ENCODE results near the gene MAB21L4. TPM values are rescaled to one million over a fixed set of nuclear protein-coding genes. Genes with fewer than 3 reads are reported as not detected.

MAB21L4 gene
- polyA plus RNA-seq, 4 donors = 3.8 to 29.3 (median 9.1) TPM

DNA sequence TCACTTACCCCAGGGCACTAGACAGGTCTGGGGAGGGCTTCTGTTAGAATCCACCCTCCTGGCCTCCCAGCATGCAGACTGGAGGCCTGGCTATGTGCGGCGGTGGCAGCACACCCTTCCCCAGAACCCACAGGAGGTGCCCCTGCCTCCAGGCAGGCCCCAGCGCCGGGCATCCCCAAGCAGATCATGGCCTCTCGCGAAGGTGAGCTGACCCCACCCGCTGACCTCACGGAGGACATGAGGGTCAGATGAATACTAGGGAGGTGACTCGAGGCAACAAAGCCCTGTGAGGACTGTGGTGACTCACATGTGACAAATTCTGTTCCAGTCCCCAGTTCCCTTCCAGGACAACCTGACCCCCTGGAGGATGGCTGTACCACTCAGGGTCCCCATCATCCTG, 1.9 kb downstream of the MAB21L4 start:
- H3K9me3 ChIP-seq (ENCODE audit: control insufficient read depth in 2 of 2, insufficient read depth in 1 of 2, low read depth in 1 of 2, low read length in 1 of 2) = no peaks in the 10 kb centered on the region
- peak overlapping the region in 1 of 3 donors; percentile 2 for H3K4me3 ChIP-seq (ENCODE audit: low read depth in 1 of 3, low read length in 3 of 3)
- no peak for DNase-seq
- 49 to 71% (median 67%) methylated on average over 9 of the region's 9 CpGs for WGBS, 3 donors
- no peak for FAIRE-seq
- no peaks in the 10 kb centered on the region for H3K27me3 ChIP-seq (ENCODE audit: control insufficient read depth in 3 of 3, insufficient read depth in 3 of 3, low read length in 3 of 3)
- H3K27ac ChIP-seq (ENCODE audit: low read depth in 1 of 3, low read length in 2 of 3) = no peak overlapping the region
- H3K36me3 ChIP-seq (ENCODE audit: control insufficient read depth in 3 of 3, insufficient read depth in 2 of 3, low read depth in 1 of 3, low read length in 3 of 3) = peaks cover 0 to 31% (median 0%) of the 10 kb centered on the region in 3 donors
- H3K4me1 ChIP-seq (ENCODE audit: control insufficient read depth in 3 of 3, insufficient read depth in 2 of 3, low read depth in 1 of 3, low read length in 2 of 3) = peaks cover 0 to 56% (median 4%) of the 10 kb centered on the region in 3 donors

- H3K36me3 ChIP-seq (ENCODE audit: control insufficient read depth in 3 of 3, insufficient read depth in 2 of 3, low read depth in 1 of 3, low read length in 3 of 3) = peaks cover 0 to 32% (median 0%) of the 10 kb centered on the region in 3 donors
- H3K4me1 ChIP-seq (ENCODE audit: control insufficient read depth in 3 of 3, insufficient read depth in 2 of 3, low read depth in 1 of 3, low read length in 2 of 3) = peaks cover 0 to 58% (median 4%) of the 10 kb centered on the region in 3 donors
- H3K9me3 ChIP-seq (ENCODE audit: control insufficient read depth in 2 of 2, insufficient read depth in 1 of 2, low read depth in 1 of 2, low read length in 1 of 2) = no peaks in the 10 kb centered on the region
- peak overlapping the region in 1 of 3 donors; percentile 2 for H3K4me3 ChIP-seq (ENCODE audit: low read depth in 1 of 3, low read length in 3 of 3)
- peak overlapping the region in 1 of 3 donors; percentile 4 for H3K27ac ChIP-seq (ENCODE audit: low read depth in 1 of 3, low read length in 2 of 3)
- 22 to 35% (median 29%) methylated on average over 17 of the region's 17 CpGs for whole genome bisulfite sequencing, 3 donors
- H3K27me3 ChIP-seq (ENCODE audit: control insufficient read depth in 3 of 3, insufficient read depth in 3 of 3, low read length in 3 of 3) = no peaks in the 10 kb centered on the region
- DNase-seq (peak in 1 of 2 donors; percentile 70), FAIRE-seq (no peak)
Observed at GRCh38 chr2:240893363-240893844, 2.6 kb downstream of the MAB21L4 start.

DNA sequence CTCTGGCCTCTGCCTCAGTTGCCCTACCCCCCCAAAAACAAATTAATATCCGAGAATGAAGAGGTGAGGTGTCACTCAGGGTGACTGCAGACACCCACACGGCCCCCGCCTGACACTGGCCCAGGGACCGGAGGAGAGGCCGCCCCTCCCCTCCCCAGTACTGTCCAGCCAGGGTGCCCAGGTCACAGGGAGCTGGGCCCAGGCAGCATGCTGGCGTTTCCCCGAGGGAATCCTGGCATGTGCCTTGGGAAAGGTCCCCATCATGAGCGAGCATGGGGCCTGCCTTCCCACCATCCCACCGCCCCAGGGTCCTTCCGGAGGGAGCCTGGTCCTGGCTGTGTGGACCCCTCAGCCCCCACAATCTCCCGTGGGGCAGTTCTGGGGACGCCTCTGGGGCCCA, 3.0 kb downstream of the MAB21L4 start:
- 75 to 84% (median 80%) methylated on average over 12 of the region's 12 CpGs for WGBS, 3 donors
- Histone ChIP-seq H3K4me3 (ENCODE audit: low read depth in 1 of 3, low read length in 3 of 3) (no peak overlapping the region), H3K4me1 (ENCODE audit: control insufficient read depth in 3 of 3, insufficient read depth in 2 of 3, low read depth in 1 of 3, low read length in 2 of 3) (peaks cover 0 to 60% (median 4%) of the 10 kb centered on the region in 3 donors), H3K9me3 (ENCODE audit: control insufficient read depth in 2 of 2, insufficient read depth in 1 of 2, low read depth in 1 of 2, low read length in 1 of 2) (no peaks in the 10 kb centered on the region), H3K36me3 (ENCODE audit: control insufficient read depth in 3 of 3, insufficient read depth in 2 of 3, low read depth in 1 of 3, low read length in 3 of 3) (peaks cover 0 to 34% (median 0%) of the 10 kb centered on the region in 3 donors), H3K27me3 (ENCODE audit: control insufficient read depth in 3 of 3, insufficient read depth in 3 of 3, low read length in 3 of 3) (no peaks in the 10 kb centered on the region), H3K27ac (ENCODE audit: low read depth in 1 of 3, low read length in 2 of 3) (no peak overlapping the region)
- no peak for DNase-seq
- FAIRE-seq = no peak

DNA sequence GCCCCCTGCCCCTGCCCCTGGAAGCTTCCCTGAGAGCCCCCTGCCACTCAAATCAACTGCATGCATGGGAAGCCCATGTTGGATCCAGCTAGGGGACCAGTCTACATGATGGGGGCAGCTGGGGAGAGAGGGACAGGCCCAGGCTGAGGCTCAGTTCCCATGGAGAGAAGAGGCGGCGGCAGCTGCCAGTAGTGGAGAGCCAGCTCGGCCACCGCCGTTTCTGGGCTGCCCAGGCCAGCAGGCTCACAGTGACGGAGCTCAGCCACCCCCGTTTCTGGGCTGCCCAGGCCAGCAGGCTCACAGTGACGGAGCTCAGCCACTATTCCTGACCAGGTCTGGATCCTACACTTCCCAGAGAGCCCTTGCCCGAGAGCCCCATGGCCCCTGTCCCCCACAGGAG, 3.6 kb downstream of the MAB21L4 start:
- FAIRE-seq (no peak), DNase-seq (no peak)
- Histone ChIP-seq H3K27ac (ENCODE audit: low read depth in 1 of 3, low read length in 2 of 3) (no peak overlapping the region), H3K36me3 (ENCODE audit: control insufficient read depth in 3 of 3, insufficient read depth in 2 of 3, low read depth in 1 of 3, low read length in 3 of 3) (peaks cover 0 to 40% (median 0%) of the 10 kb centered on the region in 3 donors), H3K27me3 (ENCODE audit: control insufficient read depth in 3 of 3, insufficient read depth in 3 of 3, low read length in 3 of 3) (no peaks in the 10 kb centered on the region), H3K4me1 (ENCODE audit: control insufficient read depth in 3 of 3, insufficient read depth in 2 of 3, low read depth in 1 of 3, low read length in 2 of 3) (peaks cover 0 to 63% (median 4%) of the 10 kb centered on the region in 3 donors), H3K9me3 (ENCODE audit: control insufficient read depth in 2 of 2, insufficient read depth in 1 of 2, low read depth in 1 of 2, low read length in 1 of 2) (no peaks in the 10 kb centered on the region), H3K4me3 (ENCODE audit: low read depth in 1 of 3, low read length in 3 of 3) (no peak overlapping the region)
- 56 to 74% (median 71%) methylated on average over 7 to 9 of the region's 9 CpGs for WGBS, 3 donors

DNA sequence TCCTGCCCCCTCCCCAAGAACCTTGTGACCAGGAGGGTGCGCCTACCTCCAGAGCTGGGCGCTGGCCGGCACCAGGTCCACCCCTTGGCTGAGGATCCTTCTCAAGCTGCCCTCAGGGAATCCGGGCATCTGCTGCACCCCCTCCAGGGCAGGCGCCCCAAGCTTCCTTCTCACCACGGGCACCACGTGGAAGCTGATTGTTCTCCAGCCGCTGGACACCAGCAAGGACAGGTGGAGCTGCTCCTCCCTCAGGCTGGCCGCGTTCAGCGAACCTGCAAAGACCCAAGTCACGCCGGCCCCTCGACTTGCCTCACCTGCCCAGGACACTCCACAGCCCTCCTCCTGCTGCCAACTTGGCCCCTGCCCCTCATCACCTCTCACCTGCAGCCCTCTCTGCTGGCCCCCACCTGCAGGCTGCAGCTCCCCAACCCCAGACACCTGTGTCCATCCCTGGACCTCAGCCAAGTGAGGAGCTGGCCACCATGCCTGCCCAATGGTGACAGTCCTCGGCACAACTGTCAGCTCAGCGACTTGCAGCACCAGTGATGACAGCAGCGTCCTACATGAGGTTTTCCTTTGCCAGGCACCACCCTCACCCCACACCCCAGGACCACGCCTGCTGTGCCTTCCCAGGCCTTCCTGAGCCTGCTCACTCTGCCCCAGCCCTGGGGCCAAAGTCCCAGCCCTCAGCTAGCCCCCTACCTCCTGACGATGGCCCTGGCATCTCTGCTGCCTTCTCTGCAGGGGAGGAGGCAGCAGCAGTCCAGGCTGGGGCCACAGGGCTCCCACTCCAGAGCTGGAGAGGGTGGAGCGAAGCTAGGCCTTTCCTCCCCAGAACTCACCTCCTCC, 4.2 kb downstream of the MAB21L4 start:
- Histone ChIP-seq H3K27me3 (ENCODE audit: control insufficient read depth in 3 of 3, insufficient read depth in 3 of 3, low read length in 3 of 3) (no peaks in the 10 kb centered on the region), H3K9me3 (ENCODE audit: control insufficient read depth in 2 of 2, insufficient read depth in 1 of 2, low read depth in 1 of 2, low read length in 1 of 2) (no peaks in the 10 kb centered on the region), H3K4me3 (ENCODE audit: low read depth in 1 of 3, low read length in 3 of 3) (no peak overlapping the region), H3K36me3 (ENCODE audit: control insufficient read depth in 3 of 3, insufficient read depth in 2 of 3, low read depth in 1 of 3, low read length in 3 of 3) (peaks cover 0 to 46% (median 0%) of the 10 kb centered on the region in 3 donors), H3K27ac (ENCODE audit: low read depth in 1 of 3, low read length in 2 of 3) (no peak overlapping the region), H3K4me1 (ENCODE audit: control insufficient read depth in 3 of 3, insufficient read depth in 2 of 3, low read depth in 1 of 3, low read length in 2 of 3) (peaks cover 0 to 64% (median 4%) of the 10 kb centered on the region in 3 donors)
- FAIRE-seq = no peak
- 64 to 77% (median 69%) methylated on average over 20 of the region's 20 CpGs for WGBS, 3 donors
- DNase-seq = peak; percentile 34 to 48

- Histone ChIP-seq H3K36me3 (ENCODE audit: control insufficient read depth in 3 of 3, insufficient read depth in 2 of 3, low read depth in 1 of 3, low read length in 3 of 3) (peaks cover 0 to 55% (median 0%) of the 10 kb centered on the region in 3 donors), H3K4me1 (ENCODE audit: control insufficient read depth in 3 of 3, insufficient read depth in 2 of 3, low read depth in 1 of 3, low read length in 2 of 3) (peaks cover 0 to 61% (median 2%) of the 10 kb centered on the region in 3 donors), H3K27me3 (ENCODE audit: control insufficient read depth in 3 of 3, insufficient read depth in 3 of 3, low read length in 3 of 3) (no peaks in the 10 kb centered on the region), H3K4me3 (ENCODE audit: low read depth in 1 of 3, low read length in 3 of 3) (no peak overlapping the region), H3K27ac (ENCODE audit: low read depth in 1 of 3, low read length in 2 of 3) (no peak overlapping the region), H3K9me3 (ENCODE audit: control insufficient read depth in 2 of 2, insufficient read depth in 1 of 2, low read depth in 1 of 2, low read length in 1 of 2) (no peaks in the 10 kb centered on the region)
- DNase-seq (no peak), FAIRE-seq (no peak)
- WGBS, 3 donors = 82 to 90% (median 85%) methylated on average over 13 to 14 of the region's 14 CpGs
Observed at GRCh38 chr2:240890691-240891090, 5.3 kb downstream of the MAB21L4 start.

- Histone ChIP-seq H3K4me1 (ENCODE audit: control insufficient read depth in 3 of 3, insufficient read depth in 2 of 3, low read depth in 1 of 3, low read length in 2 of 3) (peaks cover 0 to 58% (median 2%) of the 10 kb centered on the region in 3 donors), H3K4me3 (ENCODE audit: low read depth in 1 of 3, low read length in 3 of 3) (no peak overlapping the region), H3K36me3 (ENCODE audit: control insufficient read depth in 3 of 3, insufficient read depth in 2 of 3, low read depth in 1 of 3, low read length in 3 of 3) (peaks cover 0 to 54% (median 0%) of the 10 kb centered on the region in 3 donors), H3K27me3 (ENCODE audit: control insufficient read depth in 3 of 3, insufficient read depth in 3 of 3, low read length in 3 of 3) (no peaks in the 10 kb centered on the region), H3K27ac (ENCODE audit: low read depth in 1 of 3, low read length in 2 of 3) (peak overlapping the region in 1 of 3 donors; percentile 73), H3K9me3 (ENCODE audit: control insufficient read depth in 2 of 2, insufficient read depth in 1 of 2, low read depth in 1 of 2, low read length in 1 of 2) (no peaks in the 10 kb centered on the region)
- FAIRE-seq (no peak), DNase-seq (peak; percentile 74 to 75)
- 66 to 80% (median 67%) methylated on average over 35 to 38 of the region's 38 CpGs for WGBS, 3 donors
Observed at GRCh38 chr2:240889601-240890560, 6.1 kb downstream of the MAB21L4 start.
